ENCODE results near the gene ARL6IP5.

Gene ARL6IP5

GRCh38 chr3:69087030-69087791 lies 2.5 kb downstream of the ARL6IP5 start:
- DNase-seq, result no peak

- DNase-seq, result no peak
Measured at GRCh38 chr3:69088063-69088462, 3.3 kb downstream of the ARL6IP5 start.

- no peak for DNase-seq
Measured at GRCh38 chr3:69090021-69090420, 5.3 kb downstream of the ARL6IP5 start.

- no peak for DNase-seq
Measured at GRCh38 chr3:69091389-69092029, 6.8 kb downstream of the ARL6IP5 start.

GRCh38 chr3:69092030-69092516 lies 7.3 kb downstream of the ARL6IP5 start:
- DNase-seq, result no peak

- DNase-seq, result no peak
Measured at GRCh38 chr3:69094467-69095205, 9.9 kb downstream of the ARL6IP5 start.

- no peak for DNase-seq
Measured at GRCh38 chr3:69095636-69096035, 10.9 kb downstream of the ARL6IP5 start.

GRCh38 chr3:69096299-69096698 lies 11.6 kb downstream of the ARL6IP5 start:
- DNase-seq, result no peak

- no peak for DNase-seq
Measured at GRCh38 chr3:69097407-69098086, 12.8 kb downstream of the ARL6IP5 start.

GRCh38 chr3:69099576-69099975 lies 14.8 kb downstream of the ARL6IP5 start:
- DNase-seq, result no peak

- no peak for DNase-seq
Measured at GRCh38 chr3:69102384-69102783, 17.6 kb downstream of the ARL6IP5 start.

GRCh38 chr3:69103123-69103522 lies 18.4 kb downstream of the ARL6IP5 start:
- no peak for DNase-seq

GRCh38 chr3:69104586-69104985 lies 19.8 kb downstream of the ARL6IP5 start:
- DNase-seq, result no peak

GRCh38 chr3:69105320-69105719 lies 20.6 kb downstream of the ARL6IP5 start:
- no peak for DNase-seq

- no peak for DNase-seq
Measured at GRCh38 chr3:69107841-69108240, 23.1 kb downstream of the ARL6IP5 start.

GRCh38 chr3:69108811-69109210 lies 24.1 kb downstream of the ARL6IP5 start:
- no peak for DNase-seq

- no peak for DNase-seq
Measured at GRCh38 chr3:69110941-69111546, 26.3 kb downstream of the ARL6IP5 start.

- DNase-seq, result no peak
Measured at GRCh38 chr3:69113536-69113935, 28.8 kb downstream of the ARL6IP5 start.

- no peak for DNase-seq
Measured at GRCh38 chr3:69115731-69116130, 31.0 kb downstream of the ARL6IP5 start.

GRCh38 chr3:69116162-69116561 lies 31.4 kb downstream of the ARL6IP5 start:
- DNase-seq, result no peak

GRCh38 chr3:69116897-69117296 lies 32.2 kb downstream of the ARL6IP5 start:
- no peak for DNase-seq

GRCh38 chr3:69118555-69118954 lies 33.8 kb downstream of the ARL6IP5 start:
- DNase-seq, result no peak

- DNase-seq, result no peak
Measured at GRCh38 chr3:69119138-69119537, 34.4 kb downstream of the ARL6IP5 start.

Data from left hindlimb (tissue), 1 donor.